ENCODE results near the gene BBIP1.
"Not testable (repeated sequence)": the region's sequence is repeated elsewhere in the genome, so short reads cannot be mapped to it uniquely, and the experiment has no call there.

Gene BBIP1

GRCh38 chr10:110881905-110882304, 37.1 kb downstream of the BBIP1 start:
- no peak for DNase-seq

- no peak for DNase-seq
These were observed 37.7 kb downstream of the BBIP1 start for GRCh38 chr10:110881247-110881646.

- no peak for DNase-seq
These were observed 39.0 kb downstream of the BBIP1 start for GRCh38 chr10:110880012-110880411.

- no peak for DNase-seq
These were observed 42.2 kb downstream of the BBIP1 start for GRCh38 chr10:110876788-110877187.

GRCh38 chr10:110876000-110876399, 43.0 kb downstream of the BBIP1 start:
- DNase-seq: no peak

- DNase-seq: no peak
These were observed 45.0 kb downstream of the BBIP1 start for GRCh38 chr10:110873951-110874350.

- DNase-seq: no peak
These were observed 45.7 kb downstream of the BBIP1 start for GRCh38 chr10:110872984-110873923.

GRCh38 chr10:110872145-110872983, 46.6 kb downstream of the BBIP1 start:
- DNase-seq: peak; percentile 67

GRCh38 chr10:110871298-110872084, 47.5 kb downstream of the BBIP1 start, which contains the start of gene PDCD4:
TSS of gene PDCD4 (plus strand) at chr10:110871928. CDS start at chr10:110876028, 4,100 bp downstream.
- peak; percentile 98 for DNase-seq

- no peak for DNase-seq
These were observed 48.1 kb downstream of the BBIP1 start for GRCh38 chr10:110870823-110871297.

- DNase-seq: no peak
These were observed 50.0 kb downstream of the BBIP1 start for GRCh38 chr10:110868981-110869380.

GRCh38 chr10:110867807-110868465, 51.0 kb downstream of the BBIP1 start:
- no peak for DNase-seq

GRCh38 chr10:110867011-110867806, 51.8 kb downstream of the BBIP1 start:
- DNase-seq: not testable (repeated sequence)

GRCh38 chr10:110865809-110866482, 53.0 kb downstream of the BBIP1 start:
- no peak for DNase-seq

- no peak for DNase-seq
These were observed 53.7 kb downstream of the BBIP1 start for GRCh38 chr10:110865186-110865808.

GRCh38 chr10:110864662-110865140, 54.3 kb downstream of the BBIP1 start:
- peak; percentile 24 for DNase-seq

- DNase-seq: no peak
These were observed 55.0 kb downstream of the BBIP1 start for GRCh38 chr10:110863956-110864355.

- DNase-seq: no peak
These were observed 55.6 kb downstream of the BBIP1 start for GRCh38 chr10:110863361-110863760.

GRCh38 chr10:110862961-110863360, 56.0 kb downstream of the BBIP1 start:
- DNase-seq: no peak
